GM21786 (cell line): ENCODE data around the gene ARG2.

Experiments
- ATAC-seq: cut with Tn5 transposase; IDR thresholded peaks from one replicate; pipeline ENCODE4 v1.9.1; 2021; ENCODE audit not compliant: unreplicated experiment

ARG2 gene

GRCh38 chr14:67636361-67636919, 16.7 kb downstream of the ARG2 start:
- peak; percentile 50 for ATAC-seq

- no peak for ATAC-seq
Measured at GRCh38 chr14:67638642-67639041, 18.9 kb downstream of the ARG2 start.

DNA sequence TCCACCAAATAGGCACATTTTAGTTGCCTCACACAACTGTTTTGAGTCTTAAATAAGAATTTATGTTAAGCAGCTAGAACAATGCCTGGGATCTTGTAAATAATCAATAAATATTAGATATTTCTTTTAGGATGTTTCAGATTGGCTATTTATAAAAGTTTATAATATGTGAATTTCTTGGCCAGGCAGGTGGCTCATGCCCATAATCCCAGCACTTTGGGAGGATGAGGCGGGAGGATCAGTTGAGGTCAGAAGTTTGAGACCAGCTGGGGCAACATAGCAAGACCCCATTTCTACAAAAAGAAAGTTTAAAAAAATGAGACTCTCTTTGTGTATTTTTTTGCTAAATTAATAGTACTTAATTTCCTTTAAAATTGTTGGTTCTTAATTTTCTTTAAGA, 21.8 kb downstream of the ARG2 start:
- no peak for ATAC-seq

GRCh38 chr14:67641902-67642749, 22.4 kb downstream of the ARG2 start:
- no peak for ATAC-seq

DNA sequence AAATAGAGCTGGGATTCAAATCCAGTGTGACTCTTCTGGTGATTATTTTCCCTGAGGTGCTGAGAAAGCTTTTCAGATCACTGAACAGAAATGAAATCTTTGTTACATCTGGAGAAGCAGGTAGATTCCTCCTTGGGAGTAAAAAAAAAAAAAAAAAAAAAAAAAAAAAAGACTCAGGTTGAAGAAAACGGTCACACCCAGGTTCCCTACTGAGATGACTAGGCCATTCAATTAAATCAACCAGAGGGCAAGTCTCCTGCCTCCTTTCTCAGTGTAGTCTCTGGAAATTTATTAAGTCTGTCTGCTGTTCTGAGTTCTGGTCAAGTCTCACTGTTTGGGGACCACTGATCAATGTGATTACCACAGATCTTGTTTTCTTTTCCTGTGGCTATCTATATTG, 24.0 kb downstream of the ARG2 start:
- no peak for ATAC-seq

DNA sequence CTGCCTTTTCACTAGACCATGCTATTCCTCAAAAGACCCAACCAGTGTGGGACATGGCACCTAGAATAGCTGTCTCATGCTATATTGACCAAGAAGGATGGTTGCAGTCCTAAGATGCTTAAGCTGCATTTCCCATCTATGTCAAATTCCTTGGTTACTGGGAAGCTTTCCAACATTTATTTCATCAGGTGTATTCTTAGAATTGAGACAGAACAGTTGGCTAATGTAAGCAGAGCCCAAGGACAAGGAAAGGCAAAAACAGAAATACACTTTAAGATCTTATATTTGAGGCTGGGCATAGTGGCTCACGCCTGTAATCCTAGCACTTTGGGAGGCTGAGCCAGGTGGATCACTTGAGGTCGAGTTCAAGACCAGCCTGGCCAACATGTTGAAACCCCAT, 24.7 kb downstream of the ARG2 start:
- no peak for ATAC-seq

- ATAC-seq: no peak
Measured at GRCh38 chr14:67645414-67645813, 25.7 kb downstream of the ARG2 start.

- ATAC-seq: no peak
Measured at GRCh38 chr14:67646131-67646530, 26.4 kb downstream of the ARG2 start.

DNA sequence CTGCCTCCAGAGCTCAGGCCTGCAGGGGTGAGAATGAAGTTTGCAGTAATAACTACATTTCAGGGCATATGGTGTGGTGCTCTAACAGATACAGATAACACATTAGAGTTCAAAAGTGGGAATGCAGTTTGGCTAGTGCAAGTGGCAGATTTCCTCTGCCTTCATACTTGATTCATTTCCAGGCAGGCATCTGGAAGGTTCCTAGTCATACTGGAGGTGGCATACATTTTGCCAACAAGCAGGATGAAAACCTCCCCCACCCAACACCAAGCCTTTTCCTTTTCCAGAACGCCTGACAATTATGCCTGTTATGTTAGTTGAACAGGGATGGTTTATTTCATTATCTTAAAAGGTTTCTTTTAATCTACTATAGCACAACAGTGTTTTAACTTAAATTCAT, 30.4 kb downstream of the ARG2 start:
- no peak for ATAC-seq

GRCh38 chr14:67650694-67651093, 31.0 kb downstream of the ARG2 start:
- ATAC-seq: no peak

- ATAC-seq: no peak
Measured at GRCh38 chr14:67652189-67652588, 32.5 kb downstream of the ARG2 start.

DNA sequence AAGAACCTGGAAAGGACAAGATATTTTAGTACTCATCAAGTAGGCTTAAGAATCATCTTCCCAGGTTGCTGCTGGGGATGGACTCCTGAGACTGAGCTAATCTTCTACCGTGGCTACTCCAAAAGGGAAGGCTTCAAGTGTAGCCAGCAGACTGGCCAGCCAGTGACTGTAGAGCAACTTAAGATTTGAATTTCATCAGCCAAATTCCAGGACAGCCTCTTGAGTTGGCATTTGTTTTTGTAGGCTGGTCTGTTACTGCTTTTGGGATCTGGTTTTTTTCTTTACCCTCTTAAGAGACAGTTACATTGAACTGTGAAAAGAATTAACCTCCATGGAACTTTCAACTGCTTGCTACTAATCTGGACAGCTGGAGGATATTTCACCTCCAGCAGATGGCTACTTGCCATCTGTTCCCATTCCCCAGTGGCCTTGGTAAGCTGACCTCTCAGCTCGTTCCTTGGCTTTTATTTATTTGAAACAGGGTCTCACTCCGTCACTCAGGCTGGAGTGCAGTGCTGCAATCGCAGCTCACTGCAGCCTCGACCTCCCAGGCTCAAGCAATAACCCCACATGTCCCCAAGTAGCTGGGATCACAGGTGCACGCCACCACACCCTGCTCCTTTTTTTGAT, 34.0 kb downstream of the ARG2 start:
- ATAC-seq: no peak

GRCh38 chr14:67663633-67664032, 43.9 kb downstream of the ARG2 start:
- ATAC-seq: no peak

DNA sequence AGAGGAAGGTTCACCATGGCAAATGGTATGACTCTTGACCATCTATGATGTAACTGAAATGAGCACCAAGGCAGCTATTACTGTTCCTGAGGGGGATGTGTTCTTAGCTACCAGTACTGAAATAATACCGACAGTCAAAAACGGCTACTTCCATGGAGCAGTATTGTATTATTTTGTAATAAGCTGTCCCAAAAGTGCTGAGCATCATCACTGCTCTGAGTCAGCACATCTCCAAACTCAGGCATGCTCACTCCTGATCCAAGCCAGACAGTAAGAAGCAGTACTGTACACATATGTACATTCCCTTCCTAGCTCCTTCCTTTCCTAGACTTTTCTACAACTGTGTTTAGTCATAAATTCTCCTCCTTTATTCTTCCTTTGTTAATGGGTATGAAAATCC, 46.1 kb downstream of the ARG2 start:
- no peak for ATAC-seq

GRCh38 chr14:67666750-67667449, 47.2 kb downstream of the ARG2 start:
- ATAC-seq: no peak

DNA sequence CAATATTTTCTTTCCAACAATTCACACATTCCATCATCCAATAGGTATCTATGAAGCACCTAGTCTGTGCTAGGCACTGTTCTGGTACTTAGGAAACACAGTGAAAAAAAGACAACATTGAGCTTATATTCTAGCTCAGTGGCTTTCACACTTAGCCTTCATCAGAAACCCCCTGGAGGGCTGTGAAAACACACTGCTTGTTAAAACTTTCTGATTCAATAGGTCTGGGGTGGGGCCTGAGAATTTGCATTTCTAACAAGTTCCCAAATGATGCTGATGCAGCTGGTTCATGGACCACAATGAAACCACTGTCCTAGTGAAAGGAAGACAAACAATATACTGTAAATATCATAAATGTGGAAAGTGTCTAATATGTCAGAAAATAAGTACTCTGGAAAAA, 48.8 kb downstream of the ARG2 start:
- ATAC-seq: no peak

DNA sequence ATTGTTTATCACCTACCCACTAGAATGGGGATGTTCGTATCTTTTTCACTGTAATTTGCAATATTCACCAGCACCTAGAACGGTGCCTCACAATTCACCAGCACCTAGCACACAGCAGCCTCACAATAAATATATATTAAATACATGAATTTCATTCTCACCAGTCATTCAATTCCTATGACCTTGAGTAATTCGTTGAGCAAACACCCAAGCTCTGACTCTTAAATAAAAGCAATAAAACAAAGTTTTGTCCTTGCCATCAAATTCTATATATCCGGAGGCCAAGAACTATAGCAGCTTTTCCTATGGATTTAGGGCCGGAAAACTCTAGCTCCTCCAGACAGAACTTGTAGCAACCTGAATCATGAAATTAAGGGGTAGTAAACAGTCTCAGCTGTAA, 53.7 kb downstream of the ARG2 start:
- ATAC-seq: no peak

- ATAC-seq: peak; percentile 51
Measured at GRCh38 chr14:67674139-67674479, 54.4 kb downstream of the ARG2 start.

- ATAC-seq: peak; percentile 86
Measured at GRCh38 chr14:67674480-67675218, 54.9 kb downstream of the ARG2 start, which contains the start of gene VTI1B. VTI1B (minus strand) TSS chr14:67674632; CDS start chr14:67674489, 143 bp downstream.

DNA sequence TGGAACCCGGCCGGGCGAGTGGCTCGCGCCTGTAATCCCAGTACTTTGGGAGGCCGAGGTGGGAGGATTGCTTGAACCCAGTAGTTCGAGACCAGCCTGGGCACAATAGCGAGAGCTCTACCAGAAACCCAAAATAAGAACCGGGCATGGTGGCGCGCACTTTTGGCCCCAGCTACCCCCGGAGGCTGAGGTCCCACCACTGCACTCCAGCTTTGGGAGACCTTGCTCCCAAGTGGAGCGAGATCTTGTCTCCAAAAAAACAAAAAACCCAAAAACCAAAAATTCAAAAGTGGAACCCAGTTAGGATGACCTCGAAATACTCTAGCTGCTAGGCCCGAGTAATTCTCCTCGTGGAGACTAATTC, 55.5 kb downstream of the ARG2 start:
- no peak for ATAC-seq

DNA sequence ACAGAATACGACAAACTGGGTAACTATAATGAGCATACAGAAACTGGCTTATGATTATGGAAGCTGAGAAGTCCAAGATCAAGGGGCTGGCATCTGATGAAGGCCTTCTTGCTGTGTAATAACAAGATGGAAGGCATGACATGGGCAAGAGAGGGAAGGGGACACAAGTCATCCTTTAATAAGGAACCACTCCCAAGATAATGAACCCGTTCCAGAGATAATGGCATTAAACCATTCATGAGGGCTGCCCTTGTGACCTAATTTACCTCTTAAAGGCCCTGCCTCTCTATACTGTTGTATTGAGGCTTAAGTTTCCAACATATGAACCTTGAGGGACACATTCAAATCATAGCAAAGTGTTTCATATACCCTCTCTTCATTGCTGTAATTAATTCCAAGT, 59.3 kb downstream of the ARG2 start:
- ATAC-seq: no peak
